Choroid plexus epithelial cell (primary cell): Measurements from ENCODE around the gene NPLOC4.

Experiments used
- DNase-seq: peaks from one replicate; pipeline ENCODE4 v3.0.0-alpha.2; 2010; ENCODE audit warnings: low read depth
- H3K4me3 ChIP-seq: 2 replicates; pipeline ENCODE4 v1.5.1; 2011; ENCODE audit warnings: low read depth, mild to moderate bottlenecking, control low read depth, low read length, moderate library complexity
- CTCF ChIP-seq: conservative IDR thresholded peaks from 2 replicates; pipeline ENCODE4 v1.5.1; 2011; ENCODE audit warnings: low read depth, mild to moderate bottlenecking, control low read depth, inconsistent platforms, low read length, moderate library complexity

Gene NPLOC4

GRCh38 chr17:81561494-81561885 lies 75.4 kb downstream of the NPLOC4 start:
- no peak for DNase-seq
- TF ChIP-seq CTCF, result no peak
- H3K4me3 ChIP-seq, result no peak overlapping the region

- TF ChIP-seq CTCF, result peak; percentile 57
- H3K4me3 ChIP-seq, result no peak overlapping the region
- peak; percentile 44 for DNase-seq
Observed at GRCh38 chr17:81558941-81559806, 77.7 kb downstream of the NPLOC4 start.

GRCh38 chr17:81558115-81558468 lies 78.8 kb downstream of the NPLOC4 start:
- no peak for DNase-seq
- H3K4me3 ChIP-seq, result no peak overlapping the region
- TF ChIP-seq CTCF, result no peak

- H3K4me3 ChIP-seq, result no peak overlapping the region
- no peak for TF ChIP-seq CTCF
- DNase-seq, result no peak
Observed at GRCh38 chr17:81557276-81558114, 79.4 kb downstream of the NPLOC4 start.

- no peak for DNase-seq
- H3K4me3 ChIP-seq, result no peak overlapping the region
- TF ChIP-seq CTCF, result no peak
Observed at GRCh38 chr17:81556863-81557262, 80.0 kb downstream of the NPLOC4 start.

GRCh38 chr17:81556175-81556691 lies 80.7 kb downstream of the NPLOC4 start:
- H3K4me3 ChIP-seq, result no peak overlapping the region
- peak; percentile 16 for DNase-seq
- TF ChIP-seq CTCF, result no peak
